Left kidney (tissue), 8 donors: ENCODE measurements around the gene CYP20A1. TPM values are rescaled to one million over a fixed set of nuclear protein-coding genes. Genes with fewer than 3 reads are reported as not detected.
A peak's percentile ranks its signal among the peaks of the same experiment; 100 is the strongest.
"Not testable (repeated sequence)": the region's sequence is repeated elsewhere in the genome, so short reads cannot be mapped to it uniquely, and the experiment has no call there.

Experiments used
- DNase-seq: peaks from one replicate; pipeline ENCODE4 v3.0.0-alpha.2; 2013
- long read RNA-seq, 8 donors: transcript quantifications; one replicate each; lab custom pipeline, GENCODE V29; 2026
- polyA plus RNA-seq: library from polyadenylated mRNA; unstranded; fragments of 120-200 nt; gene quantifications from one replicate; pipeline ENCODE4 v1.2.1, GENCODE V29; 2013; ENCODE audit not compliant: insufficient read length

CYP20A1 gene
- polyA plus RNA-seq = 28.5 TPM
- long read RNA-seq, donor 1, partial matches to known transcripts = 0 of 7 reads
- long read RNA-seq, donor 1, other reads (novel, unspliced or antisense) = 0 of 7 reads
- long read RNA-seq, donor 2, partial matches to known transcripts = 0 of 5 reads
- long read RNA-seq, donor 2, other reads (novel, unspliced or antisense) = 0 of 5 reads
- long read RNA-seq, donor 3, partial matches to known transcripts = 0 of 2 reads
- long read RNA-seq, donor 3, other reads (novel, unspliced or antisense) = 0 of 2 reads
- long read RNA-seq, donor 4 = 0 reads
- long read RNA-seq, donor 5, partial matches to known transcripts = 0 of 7 reads
- long read RNA-seq, donor 5, other reads (novel, unspliced or antisense) = 0 of 7 reads
- long read RNA-seq, donor 6, partial matches to known transcripts = 0 of 4 reads
- long read RNA-seq, donor 6, other reads (novel, unspliced or antisense) = 0 of 4 reads
- long read RNA-seq, donor 7, partial matches to known transcripts = 8 of 10 reads
- long read RNA-seq, donor 7, other reads (novel, unspliced or antisense) = 0 of 10 reads
- long read RNA-seq, donor 8, partial matches to known transcripts = 7 of 13 reads
- long read RNA-seq, donor 8, other reads (novel, unspliced or antisense) = 0 of 13 reads

GRCh38 chr2:203238704-203239526 lies at the start of gene CYP20A1:
TSS of gene CYP20A1 (plus strand) at chr2:203239018. CDS start at chr2:203239063, 45 bp downstream.
- DNase-seq = peak; percentile 94

GRCh38 chr2:203190547-203190946 lies 48.3 kb upstream of the CYP20A1 start:
- not testable (repeated sequence) for DNase-seq

- not testable (repeated sequence) for DNase-seq
Observed at GRCh38 chr2:203191026-203191425, 47.8 kb upstream of the CYP20A1 start.

GRCh38 chr2:203191961-203192360 lies 46.9 kb upstream of the CYP20A1 start:
- no peak for DNase-seq

DNA sequence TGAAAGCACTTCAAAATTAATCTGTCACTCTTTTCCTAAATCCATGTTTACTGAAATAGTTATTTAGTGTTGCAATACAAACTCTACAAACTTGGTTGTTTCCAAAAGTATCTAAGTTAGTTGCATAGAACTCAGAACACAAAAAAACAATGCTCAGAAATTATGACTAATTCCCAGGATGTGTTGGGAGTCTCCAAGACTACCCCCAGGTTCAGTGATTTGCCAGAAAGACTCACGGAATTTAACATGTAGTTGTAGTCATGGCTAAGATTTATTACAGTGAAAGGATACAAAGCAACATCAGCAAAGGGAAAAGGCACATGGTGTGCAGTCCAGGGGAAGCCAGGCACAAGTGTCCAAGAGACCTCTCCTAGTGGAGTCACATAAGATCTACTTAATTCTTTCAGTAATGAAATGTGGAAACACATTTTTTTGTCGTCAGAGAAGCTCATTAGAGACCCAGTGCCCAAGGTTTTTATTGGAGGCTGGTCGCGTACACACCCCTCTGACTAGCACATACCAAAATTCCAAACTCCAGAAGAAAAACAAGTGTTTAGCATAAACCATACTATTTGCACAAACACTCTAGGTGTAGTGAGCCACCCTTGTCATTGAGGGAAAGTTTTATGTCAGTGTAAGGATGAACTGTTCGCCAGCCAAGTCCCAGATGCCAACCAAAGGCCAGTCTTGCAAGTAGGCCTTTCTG lies 43.3 kb upstream of the CYP20A1 start:
- DNase-seq = no peak

DNA sequence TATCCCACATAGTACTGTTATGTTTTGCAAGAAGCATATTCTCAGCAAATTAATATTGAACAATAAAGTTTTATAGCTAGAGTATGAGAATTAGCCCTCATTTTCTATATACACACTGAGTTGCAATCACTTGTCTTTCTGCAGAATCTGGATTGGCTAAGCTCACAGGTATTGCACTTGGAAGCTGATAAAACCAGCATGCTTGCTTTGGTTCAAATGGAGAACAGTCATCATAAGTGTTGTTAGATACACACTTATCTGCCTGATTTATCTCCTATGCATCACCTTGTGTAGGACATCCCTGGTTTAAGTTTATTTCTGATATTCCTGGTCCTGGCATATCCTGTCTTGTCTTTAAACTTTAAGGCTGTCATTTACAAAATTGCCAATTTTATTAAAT lies 38.0 kb upstream of the CYP20A1 start:
- DNase-seq = no peak

- no peak for DNase-seq
Observed at GRCh38 chr2:203201426-203201825, 37.4 kb upstream of the CYP20A1 start.

DNA sequence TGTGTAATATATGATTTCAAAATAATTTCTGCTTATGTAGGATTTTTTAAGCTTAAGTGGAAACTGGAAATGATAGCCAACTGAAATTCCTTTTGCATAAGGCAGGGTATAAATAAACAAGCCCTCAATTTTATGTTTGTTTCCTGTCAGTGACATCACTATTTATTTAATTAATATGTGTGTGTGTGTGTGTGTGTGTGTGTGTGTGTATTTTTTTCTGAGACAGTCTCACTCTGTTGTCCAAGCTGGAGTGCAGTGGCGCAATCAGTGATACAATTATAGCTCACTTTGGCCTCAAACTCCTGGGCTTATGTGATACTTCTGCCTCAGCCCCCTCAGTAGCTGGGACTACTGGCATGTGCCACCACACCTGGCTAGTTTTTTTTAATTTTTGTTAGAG lies 29.3 kb upstream of the CYP20A1 start:
- no peak for DNase-seq

DNA sequence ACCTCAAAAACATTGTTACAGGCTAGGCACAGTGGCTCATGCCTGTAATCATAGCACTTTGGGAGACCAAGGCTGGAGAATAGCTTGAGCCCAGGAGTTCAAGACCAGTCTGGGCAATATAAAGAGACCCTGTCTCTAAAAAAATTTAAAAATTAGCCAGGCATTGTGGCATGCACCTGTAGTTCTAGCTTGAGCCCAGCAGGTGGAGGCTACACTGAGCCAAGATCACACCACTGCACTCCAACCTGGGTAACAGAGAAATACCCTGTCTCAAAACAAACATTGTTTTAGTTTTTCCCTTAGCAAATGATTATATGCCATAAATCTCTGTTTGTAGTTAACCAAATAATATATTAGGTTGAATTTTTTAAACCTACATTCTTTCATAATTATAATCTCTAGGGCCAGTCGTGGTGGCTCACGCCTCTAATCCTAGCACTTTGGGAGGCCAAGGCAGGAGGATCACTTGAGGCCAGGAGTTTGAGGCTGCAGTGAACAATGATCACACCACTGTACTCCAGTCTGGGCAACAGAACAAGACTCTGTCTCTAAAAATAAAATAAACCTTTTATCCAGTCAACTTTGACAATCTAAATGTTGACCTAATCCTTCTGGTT lies 13.3 kb upstream of the CYP20A1 start:
- peak; percentile 0 for DNase-seq

DNA sequence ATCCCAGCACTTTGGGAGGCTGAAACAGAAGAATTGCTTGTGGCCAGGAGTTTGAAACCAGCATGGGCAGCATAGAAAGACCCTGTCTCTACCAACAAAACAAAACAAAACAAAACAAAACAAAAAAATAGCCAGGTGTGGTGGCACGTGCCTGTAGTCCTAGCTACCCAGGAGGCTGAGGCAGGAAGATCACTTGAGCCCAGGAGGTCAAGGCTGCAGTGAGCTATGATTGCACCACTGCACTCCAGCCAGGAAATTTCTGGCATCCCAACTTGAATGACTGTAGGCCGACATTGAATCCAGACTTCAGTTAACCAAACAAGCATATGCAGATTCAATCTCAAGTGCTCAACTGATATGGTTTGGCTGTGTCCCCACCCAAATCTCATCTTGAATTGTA lies 9.1 kb upstream of the CYP20A1 start:
- not testable (repeated sequence) for DNase-seq

- DNase-seq = peak; percentile 3
Observed at GRCh38 chr2:203237346-203238238, 1.2 kb upstream of the CYP20A1 start.

- no peak for DNase-seq
Observed at GRCh38 chr2:203238292-203238703, 520 bp upstream of the CYP20A1 start.

GRCh38 chr2:203240491-203240890 lies 1.7 kb downstream of the CYP20A1 start:
- no peak for DNase-seq

- no peak for DNase-seq
Observed at GRCh38 chr2:203242518-203242917, 3.7 kb downstream of the CYP20A1 start.

GRCh38 chr2:203246646-203247045 lies 7.8 kb downstream of the CYP20A1 start:
- DNase-seq = no peak

GRCh38 chr2:203252818-203253217 lies 14.0 kb downstream of the CYP20A1 start:
- DNase-seq = no peak

DNA sequence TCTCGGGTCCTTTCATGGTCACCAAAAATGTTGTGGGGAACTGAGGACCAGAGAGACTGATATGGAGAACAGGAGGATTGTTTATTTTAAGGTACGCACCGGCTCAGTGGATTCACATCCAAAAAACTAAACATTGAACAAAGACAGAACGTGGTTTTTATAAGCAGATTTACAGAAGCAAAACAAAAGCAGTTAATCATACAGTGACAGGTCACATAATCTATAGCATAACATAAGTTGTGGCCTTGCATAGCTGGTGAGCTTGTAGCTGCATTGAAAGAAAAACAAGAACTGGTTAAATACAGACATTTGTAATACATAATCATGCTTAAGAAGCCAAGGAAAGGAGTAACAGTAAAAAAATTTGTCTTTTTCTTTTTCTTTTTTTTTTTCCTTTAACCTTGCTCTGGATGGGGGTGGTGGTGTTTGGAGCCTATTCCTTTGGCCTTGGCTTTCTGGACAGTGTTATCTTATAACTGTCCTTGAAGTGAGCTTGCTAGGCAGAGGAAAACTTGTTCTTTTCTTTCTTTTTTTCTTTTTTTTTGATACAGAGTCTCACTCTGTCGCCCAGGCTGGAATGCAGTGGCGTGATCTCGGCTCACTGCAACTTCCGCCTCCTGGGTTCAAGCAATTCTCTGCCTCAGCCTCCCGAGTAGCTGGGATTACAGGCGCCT lies 14.7 kb downstream of the CYP20A1 start:
- DNase-seq = not testable (repeated sequence)

DNA sequence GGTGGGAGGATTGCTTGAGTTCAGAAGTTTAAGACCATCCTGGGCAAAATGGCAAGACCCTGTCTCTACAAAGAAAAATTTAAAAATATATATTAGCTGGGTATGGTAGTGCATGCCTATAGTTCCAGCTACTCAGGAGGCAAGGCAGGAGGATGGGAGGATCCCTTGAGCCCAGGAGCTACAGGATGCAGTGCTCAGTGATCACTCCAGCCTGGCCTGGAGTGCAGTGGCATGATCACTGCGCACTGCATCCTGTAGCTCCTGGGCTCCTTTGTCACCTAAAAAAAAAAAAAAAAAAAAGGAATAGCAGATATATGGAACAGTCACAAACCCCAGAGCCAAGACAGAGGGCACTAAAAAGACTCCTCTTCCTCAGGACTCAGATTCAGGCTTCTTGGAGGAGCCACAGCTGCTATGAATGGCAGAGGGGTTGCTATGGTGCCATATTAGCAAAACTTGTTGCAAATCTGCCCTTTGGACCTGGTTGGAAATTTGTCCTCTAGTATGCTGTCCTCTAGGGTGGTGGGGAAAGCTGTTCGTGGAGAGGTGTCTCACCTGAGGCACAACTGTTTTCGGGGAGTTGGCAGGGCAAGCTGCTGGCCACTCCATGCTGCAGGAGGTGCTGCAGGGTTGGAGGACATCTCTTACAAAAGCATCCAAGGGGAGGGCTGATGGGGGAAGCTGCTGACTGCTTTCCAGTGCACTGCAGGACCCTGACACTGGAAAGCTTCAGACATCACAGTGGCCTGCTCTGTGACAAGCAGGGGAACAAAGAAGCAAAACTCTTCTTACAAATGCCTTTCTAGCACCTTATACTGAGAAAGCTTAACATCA lies 22.7 kb downstream of the CYP20A1 start:
- DNase-seq = no peak

DNA sequence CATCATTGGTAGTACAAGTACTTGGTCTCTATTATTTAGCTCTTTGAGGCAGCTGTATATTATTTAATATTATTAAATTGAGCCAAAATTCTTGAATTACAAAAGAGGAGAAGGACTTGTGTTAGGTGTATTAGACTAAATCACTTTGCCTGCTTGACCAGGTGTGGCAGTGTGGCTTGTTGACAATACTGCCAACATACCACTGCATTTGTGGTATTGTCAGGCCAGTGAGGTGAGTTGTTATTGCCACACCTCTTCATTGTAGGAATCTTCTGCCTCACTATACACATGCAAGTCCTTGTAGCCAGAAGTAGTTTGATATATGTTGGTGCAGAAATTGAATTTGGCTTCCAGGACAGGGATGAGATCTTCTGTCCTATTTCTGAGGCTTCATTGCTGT lies 40.5 kb downstream of the CYP20A1 start:
- DNase-seq = no peak
